ENCODE results near the gene ARHGAP10. TPM values are rescaled to one million over a fixed set of nuclear protein-coding genes. Genes with fewer than 3 reads are reported as not detected.

ARHGAP10 gene
- total RNA-seq, 1 donor from 2014 or later = 4.6 TPM

DNA sequence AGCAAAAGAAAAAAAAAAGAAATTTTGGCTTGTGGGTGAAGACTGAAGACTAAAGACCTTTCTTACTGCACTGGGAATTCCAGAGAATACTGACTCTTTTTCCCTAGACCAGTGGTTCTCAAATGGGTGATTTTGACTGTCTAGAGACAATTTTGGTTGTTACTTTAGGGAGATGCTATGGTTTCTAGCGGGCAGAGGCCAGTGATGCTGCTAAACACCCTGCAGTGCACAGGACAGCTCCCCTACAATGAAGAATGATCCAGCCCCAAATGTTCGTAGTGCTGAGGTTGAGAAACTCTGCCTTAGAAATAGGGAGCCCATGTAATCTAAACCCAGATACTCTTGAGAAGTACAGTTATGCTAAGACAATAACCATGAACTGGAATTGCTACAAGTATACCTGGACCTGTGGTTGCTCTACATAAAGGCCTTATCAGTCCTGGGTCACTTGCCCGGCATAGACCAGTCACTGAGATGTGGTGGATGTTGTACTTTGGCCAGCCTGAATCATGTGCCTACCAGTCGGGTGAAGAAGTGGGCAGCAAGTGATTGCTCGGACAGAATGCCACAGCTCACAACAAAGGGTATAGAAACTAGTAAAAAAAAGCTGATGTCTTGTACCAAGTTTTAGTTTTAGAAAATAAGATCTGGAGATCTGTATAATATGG lies 16.0 kb downstream of the ARHGAP10 start:
- TF ChIP-seq, protein P1, sequence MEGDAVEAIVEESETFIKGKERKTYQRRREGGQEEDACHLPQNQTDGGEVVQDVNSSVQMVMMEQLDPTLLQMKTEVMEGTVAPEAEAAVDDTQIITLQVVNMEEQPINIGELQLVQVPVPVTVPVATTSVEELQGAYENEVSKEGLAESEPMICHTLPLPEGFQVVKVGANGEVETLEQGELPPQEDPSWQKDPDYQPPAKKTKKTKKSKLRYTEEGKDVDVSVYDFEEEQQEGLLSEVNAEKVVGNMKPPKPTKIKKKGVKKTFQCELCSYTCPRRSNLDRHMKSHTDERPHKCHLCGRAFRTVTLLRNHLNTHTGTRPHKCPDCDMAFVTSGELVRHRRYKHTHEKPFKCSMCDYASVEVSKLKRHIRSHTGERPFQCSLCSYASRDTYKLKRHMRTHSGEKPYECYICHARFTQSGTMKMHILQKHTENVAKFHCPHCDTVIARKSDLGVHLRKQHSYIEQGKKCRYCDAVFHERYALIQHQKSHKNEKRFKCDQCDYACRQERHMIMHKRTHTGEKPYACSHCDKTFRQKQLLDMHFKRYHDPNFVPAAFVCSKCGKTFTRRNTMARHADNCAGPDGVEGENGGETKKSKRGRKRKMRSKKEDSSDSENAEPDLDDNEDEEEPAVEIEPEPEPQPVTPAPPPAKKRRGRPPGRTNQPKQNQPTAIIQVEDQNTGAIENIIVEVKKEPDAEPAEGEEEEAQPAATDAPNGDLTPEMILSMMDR (IDR thresholded peaks at IDR 0.05; ENCODE audit: unreplicated experiment) = no peak
- Mint-ChIP-seq H3K4me3 (ENCODE audit: unreplicated experiment) (no peak overlapping the region), H3K9me3 (ENCODE audit: unreplicated experiment) (no peaks in the 10 kb centered on the region), H3K27me3 (ENCODE audit: unreplicated experiment) (peaks cover 6% of the 10 kb centered on the region), H3K36me3 (ENCODE audit: low read depth, unreplicated experiment) (no peaks in the 10 kb centered on the region), H3K4me1 (ENCODE audit: unreplicated experiment) (no peaks in the 10 kb centered on the region), H3K27ac (ENCODE audit: unreplicated experiment) (no peak overlapping the region)
- DNase-seq (ENCODE audit: low spot score) = no peak

DNA sequence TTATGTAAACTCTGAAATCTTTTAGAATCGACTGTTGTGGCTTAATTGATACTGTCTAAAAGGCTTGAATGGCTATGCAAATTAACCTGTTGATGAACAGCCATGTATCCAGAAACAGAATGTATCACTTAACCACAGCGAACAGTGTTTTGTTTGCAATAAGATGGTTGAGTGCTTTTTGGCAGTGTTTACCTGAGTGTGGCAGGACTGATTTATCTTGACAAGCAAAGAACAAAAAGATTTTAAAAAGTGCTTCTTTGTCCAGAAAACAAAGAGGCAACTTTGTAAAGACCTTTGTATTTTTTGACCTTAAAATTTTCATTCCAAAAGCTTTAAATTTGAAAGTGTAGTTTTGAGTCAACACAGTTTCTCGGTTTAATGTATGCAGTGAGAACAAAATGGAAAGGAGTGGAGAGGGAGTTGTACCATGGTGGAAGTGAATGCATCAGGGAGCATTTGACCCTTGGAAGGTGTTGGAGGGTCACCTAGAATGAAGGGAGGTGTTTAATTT lies 18.0 kb downstream of the ARHGAP10 start:
- Mint-ChIP-seq H3K9me3 (ENCODE audit: unreplicated experiment) (no peaks in the 10 kb centered on the region), H3K27ac (ENCODE audit: unreplicated experiment) (no peak overlapping the region), H3K4me1 (ENCODE audit: unreplicated experiment) (no peaks in the 10 kb centered on the region), H3K27me3 (ENCODE audit: unreplicated experiment) (peaks cover 2% of the 10 kb centered on the region), H3K4me3 (ENCODE audit: unreplicated experiment) (no peak overlapping the region), H3K36me3 (ENCODE audit: low read depth, unreplicated experiment) (no peaks in the 10 kb centered on the region)
- TF ChIP-seq, protein P1 (IDR thresholded peaks at IDR 0.05; ENCODE audit: unreplicated experiment) = no peak
- no peak for DNase-seq (ENCODE audit: low spot score)

DNA sequence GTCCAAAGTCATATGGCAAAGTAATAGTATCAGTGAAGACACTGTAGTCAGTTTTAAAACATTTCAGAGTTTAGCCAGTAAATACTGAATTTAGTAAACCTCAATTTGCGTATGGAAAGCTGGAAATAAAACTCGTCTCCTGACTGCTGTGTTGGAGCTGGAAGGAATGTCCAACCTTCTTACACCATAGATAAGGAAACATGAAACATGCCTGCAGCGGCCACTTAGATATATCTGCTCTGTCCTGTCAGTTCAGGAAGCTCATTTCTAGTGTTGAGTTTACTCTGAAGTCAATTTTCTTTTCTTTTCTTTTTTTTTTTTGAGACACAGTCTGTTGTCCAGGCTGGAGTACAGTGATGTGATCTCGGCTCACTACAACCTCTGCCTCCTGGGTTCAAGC lies 21.2 kb downstream of the ARHGAP10 start:
- TF ChIP-seq, protein P1 (IDR thresholded peaks at IDR 0.05; ENCODE audit: unreplicated experiment) = no peak
- Mint-ChIP-seq H3K4me3 (ENCODE audit: unreplicated experiment) (no peak overlapping the region), H3K27ac (ENCODE audit: unreplicated experiment) (no peak overlapping the region), H3K9me3 (ENCODE audit: unreplicated experiment) (no peaks in the 10 kb centered on the region), H3K4me1 (ENCODE audit: unreplicated experiment) (no peaks in the 10 kb centered on the region), H3K27me3 (ENCODE audit: unreplicated experiment) (no peaks in the 10 kb centered on the region), H3K36me3 (ENCODE audit: low read depth, unreplicated experiment) (no peaks in the 10 kb centered on the region)
- DNase-seq (ENCODE audit: low spot score) = no peak

DNA sequence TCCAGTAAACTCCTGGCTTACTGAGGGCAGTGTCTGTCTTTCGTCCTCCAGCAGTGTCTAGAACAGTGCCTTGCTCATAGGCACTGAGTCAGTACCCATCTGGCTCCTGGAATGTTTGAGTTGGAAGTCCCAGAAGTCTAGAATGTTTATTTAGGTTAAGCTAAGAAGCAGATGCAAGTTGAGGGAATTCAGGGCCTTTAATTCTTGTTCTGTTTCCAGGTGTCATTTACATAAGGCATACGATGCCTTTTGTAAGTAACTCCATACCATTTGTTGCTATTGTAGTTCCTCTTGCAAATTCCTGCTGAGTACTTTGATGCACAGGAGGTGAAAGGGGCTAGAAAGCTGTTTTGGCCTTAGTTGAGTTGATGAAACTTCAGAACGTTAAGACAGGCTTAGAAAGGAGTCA lies 22.2 kb downstream of the ARHGAP10 start:
- no peaks in the 10 kb centered on the region for H3K4me1 Mint-ChIP-seq (ENCODE audit: unreplicated experiment)
- no peak for DNase-seq (ENCODE audit: low spot score)
- H3K27ac Mint-ChIP-seq (ENCODE audit: unreplicated experiment) = no peak overlapping the region
- H3K9me3 Mint-ChIP-seq (ENCODE audit: unreplicated experiment) = no peaks in the 10 kb centered on the region
- TF ChIP-seq, protein P1 (IDR thresholded peaks at IDR 0.05; ENCODE audit: unreplicated experiment) = no peak
- no peak overlapping the region for H3K4me3 Mint-ChIP-seq (ENCODE audit: unreplicated experiment)
- H3K36me3 Mint-ChIP-seq (ENCODE audit: low read depth, unreplicated experiment) = no peaks in the 10 kb centered on the region
- H3K27me3 Mint-ChIP-seq (ENCODE audit: unreplicated experiment) = no peaks in the 10 kb centered on the region

DNA sequence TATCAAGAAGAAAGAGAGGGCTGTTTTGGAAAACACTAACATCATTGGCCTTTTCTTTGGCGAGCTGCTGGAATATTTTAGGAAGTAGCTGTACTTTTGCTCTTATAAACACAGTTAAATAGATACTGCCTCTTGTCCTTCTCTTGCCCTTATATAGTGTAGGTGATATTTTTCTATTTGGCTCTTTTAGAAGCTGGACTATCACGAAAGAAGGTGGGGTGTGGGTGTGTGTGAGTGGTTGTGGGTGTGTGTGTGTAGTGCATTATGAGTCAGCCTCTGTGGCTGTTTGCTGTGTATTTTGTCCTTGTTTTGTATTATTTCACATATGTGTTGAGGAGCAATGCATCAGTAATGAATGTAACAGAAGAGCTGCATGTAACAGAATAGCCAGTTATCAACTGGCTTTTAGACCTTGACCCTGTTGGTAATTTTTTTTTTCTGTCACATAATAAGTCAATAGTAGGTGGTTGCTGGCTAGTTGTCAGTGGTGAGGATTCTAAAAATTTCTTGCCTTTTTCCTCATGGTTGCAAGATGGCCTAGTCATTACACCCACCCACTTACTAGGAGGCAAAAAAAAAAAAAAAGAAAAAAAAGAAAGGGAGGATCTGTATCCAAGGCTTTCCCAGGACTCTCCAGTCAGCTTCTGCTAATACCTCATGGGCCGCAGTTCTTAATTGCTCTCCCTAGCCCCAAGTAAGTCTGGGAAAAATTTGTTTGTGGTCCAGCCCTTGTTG lies 23.8 kb downstream of the ARHGAP10 start:
- DNase-seq (ENCODE audit: low spot score) = no peak
- no peak overlapping the region for H3K4me3 Mint-ChIP-seq (ENCODE audit: unreplicated experiment)
- no peak overlapping the region for H3K27ac Mint-ChIP-seq (ENCODE audit: unreplicated experiment)
- no peaks in the 10 kb centered on the region for H3K4me1 Mint-ChIP-seq (ENCODE audit: unreplicated experiment)
- TF ChIP-seq, protein P1 (IDR thresholded peaks at IDR 0.05; ENCODE audit: unreplicated experiment) = no peak
- no peaks in the 10 kb centered on the region for H3K36me3 Mint-ChIP-seq (ENCODE audit: low read depth, unreplicated experiment)
- no peaks in the 10 kb centered on the region for H3K9me3 Mint-ChIP-seq (ENCODE audit: unreplicated experiment)
- H3K27me3 Mint-ChIP-seq (ENCODE audit: unreplicated experiment) = no peaks in the 10 kb centered on the region

Measured in endothelial cell (in vitro differentiated cells).